GM18508 (cell line): Measurements from ENCODE around the gene SCGB2A2.

Source experiments
- ATAC-seq: cut with Tn5 transposase; IDR thresholded peaks from one replicate; pipeline ENCODE4 v1.9.1; 2021; ENCODE audit warnings: moderate number of reproducible peaks; ENCODE audit not compliant: insufficient read depth, unreplicated experiment

Gene SCGB2A2

DNA sequence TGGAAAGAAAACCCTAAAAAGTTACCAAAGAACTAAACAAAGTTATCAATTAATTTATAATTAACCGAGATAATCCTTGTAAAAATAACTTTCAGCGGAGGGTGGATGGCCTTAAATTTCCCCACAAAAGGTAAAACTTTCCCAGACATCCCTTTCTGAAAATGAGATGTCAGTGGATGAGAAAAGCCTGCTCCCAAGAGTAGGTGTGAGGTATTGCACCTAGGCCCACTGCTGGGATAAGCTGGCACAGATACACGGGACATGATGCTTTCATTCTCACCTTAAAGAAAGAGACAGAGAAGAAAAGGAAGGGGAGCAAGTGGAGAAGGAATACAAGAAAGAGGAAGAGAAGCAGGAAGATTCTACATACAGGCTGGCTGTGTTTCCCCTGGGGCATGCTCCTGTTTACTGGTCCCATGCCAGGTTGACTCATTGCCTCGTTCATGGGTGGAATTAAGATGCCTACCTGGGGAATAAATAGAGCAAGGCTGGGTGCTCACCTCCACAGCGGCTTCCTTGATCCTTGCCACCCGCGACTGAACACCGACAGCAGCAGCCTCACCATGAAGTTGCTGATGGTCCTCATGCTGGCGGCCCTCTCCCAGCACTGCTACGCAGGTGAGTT, at the start of gene SCGB2A2:
TSS of gene SCGB2A2 (plus strand) at position 505 of the 625 bp plus-strand sequence. CDS start at position 564, 59 bp downstream.
- ATAC-seq: no peak

GRCh38 chr11:62221498-62221897, 48.5 kb upstream of the SCGB2A2 start:
- ATAC-seq: no peak

- no peak for ATAC-seq
Observed at GRCh38 chr11:62223095-62223494, 46.9 kb upstream of the SCGB2A2 start.

DNA sequence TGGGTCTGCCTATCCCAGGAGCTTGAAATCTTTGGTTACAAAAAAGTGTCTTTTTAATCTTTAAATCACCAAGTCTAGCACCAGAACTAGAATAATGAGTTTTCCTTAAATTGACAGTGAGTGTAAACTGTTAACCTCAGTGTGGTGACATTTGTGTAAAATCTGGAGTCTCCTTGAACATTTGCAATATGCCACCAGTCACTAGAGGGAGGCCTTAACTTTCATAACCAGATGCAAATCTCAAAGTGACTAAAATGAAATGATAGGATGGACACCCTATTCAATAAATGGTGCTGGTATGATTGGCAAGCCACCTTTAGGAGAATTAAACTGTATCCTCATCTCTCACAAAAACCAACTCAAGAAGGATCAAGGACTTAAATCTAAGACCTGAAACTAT, 36.2 kb upstream of the SCGB2A2 start:
- no peak for ATAC-seq

- ATAC-seq: no peak
Observed at GRCh38 chr11:62236187-62236586, 33.8 kb upstream of the SCGB2A2 start.

DNA sequence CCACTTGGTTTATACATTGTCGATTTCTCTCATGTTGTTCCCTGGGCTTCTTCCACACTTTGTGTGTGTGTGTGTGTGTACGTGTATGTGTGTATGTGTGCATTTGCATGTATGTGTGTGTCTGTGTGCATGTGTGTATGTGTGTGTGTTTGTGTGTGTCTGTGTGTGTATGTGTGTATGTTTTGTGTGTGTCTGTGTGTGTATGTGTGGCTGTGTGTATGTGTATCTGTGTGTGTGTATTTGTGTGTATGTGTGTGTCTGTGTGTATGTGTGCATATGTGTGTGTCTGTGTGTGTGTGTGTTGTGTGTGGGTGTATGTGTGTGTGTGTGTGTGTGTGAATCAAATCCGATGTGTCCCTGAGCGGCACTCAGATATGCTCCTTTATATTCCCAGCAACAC, 32.5 kb upstream of the SCGB2A2 start:
- no peak for ATAC-seq

DNA sequence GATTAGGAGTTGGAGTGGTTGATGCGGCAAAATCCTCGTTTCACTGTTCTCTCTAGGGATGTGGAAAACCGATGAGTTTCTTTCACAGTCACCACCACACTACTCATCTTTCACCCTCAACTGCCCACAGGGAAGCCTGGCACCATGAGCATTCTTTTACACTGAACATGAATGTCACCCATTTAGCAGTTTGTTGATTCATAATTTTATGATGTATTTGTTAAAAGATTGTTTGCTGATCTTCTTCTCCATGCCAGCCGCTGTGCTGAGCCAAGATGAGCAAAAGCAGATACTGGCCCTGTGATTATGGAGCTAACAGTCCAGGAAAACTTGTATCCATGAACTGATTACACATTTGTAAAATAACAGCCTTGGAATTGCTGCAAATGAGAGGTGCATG, 31.8 kb upstream of the SCGB2A2 start:
- no peak for ATAC-seq

DNA sequence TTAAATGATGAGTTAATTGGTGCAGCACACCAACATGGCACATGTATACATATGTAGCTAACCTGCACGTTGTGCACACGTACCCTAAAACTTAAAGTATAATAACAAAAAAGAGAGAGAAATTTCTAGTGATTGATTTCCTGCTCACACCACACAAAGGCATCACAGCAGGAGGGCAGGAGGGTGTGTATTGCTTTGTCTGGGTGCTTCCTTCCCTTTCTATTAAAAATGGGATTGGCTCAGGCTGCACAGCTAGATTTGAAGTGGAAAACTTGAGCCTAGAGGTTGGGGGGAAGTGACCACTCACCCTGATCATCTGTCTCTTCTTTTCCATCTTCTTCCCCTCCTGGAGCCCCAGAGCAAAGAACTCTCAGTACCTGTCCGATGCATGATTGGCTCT, 28.9 kb upstream of the SCGB2A2 start:
- no peak for ATAC-seq

- ATAC-seq: no peak
Observed at GRCh38 chr11:62242021-62242420, 27.9 kb upstream of the SCGB2A2 start, which contains the start of gene SCGB1D2. Gene SCGB1D2 (plus strand): TSS chr11:62242239. CDS start chr11:62242308, 69 bp downstream.

GRCh38 chr11:62245271-62245753, 24.6 kb upstream of the SCGB2A2 start:
- no peak for ATAC-seq

DNA sequence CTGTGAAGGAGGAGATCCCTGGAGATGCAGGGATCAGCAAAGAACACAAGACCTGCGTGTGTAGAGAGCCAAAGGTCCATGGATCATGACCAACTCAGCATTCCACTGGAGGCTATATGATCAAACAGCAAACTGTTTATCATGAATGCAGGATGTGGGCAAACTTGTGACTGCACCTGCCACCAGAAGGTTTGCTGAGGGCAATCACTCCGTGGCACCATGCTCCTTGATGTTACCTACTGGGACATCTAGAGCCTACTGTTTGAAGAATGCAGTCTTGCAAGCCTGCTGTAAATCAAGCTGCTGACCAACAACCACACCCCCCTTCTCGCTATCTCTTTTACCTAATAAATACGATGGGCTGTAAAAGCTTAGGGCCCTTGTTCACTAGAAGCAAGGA, 18.3 kb upstream of the SCGB2A2 start:
- ATAC-seq: no peak

- no peak for ATAC-seq
Observed at GRCh38 chr11:62253999-62254542, 15.9 kb upstream of the SCGB2A2 start.

- no peak for ATAC-seq
Observed at GRCh38 chr11:62256281-62256680, 13.7 kb upstream of the SCGB2A2 start.

DNA sequence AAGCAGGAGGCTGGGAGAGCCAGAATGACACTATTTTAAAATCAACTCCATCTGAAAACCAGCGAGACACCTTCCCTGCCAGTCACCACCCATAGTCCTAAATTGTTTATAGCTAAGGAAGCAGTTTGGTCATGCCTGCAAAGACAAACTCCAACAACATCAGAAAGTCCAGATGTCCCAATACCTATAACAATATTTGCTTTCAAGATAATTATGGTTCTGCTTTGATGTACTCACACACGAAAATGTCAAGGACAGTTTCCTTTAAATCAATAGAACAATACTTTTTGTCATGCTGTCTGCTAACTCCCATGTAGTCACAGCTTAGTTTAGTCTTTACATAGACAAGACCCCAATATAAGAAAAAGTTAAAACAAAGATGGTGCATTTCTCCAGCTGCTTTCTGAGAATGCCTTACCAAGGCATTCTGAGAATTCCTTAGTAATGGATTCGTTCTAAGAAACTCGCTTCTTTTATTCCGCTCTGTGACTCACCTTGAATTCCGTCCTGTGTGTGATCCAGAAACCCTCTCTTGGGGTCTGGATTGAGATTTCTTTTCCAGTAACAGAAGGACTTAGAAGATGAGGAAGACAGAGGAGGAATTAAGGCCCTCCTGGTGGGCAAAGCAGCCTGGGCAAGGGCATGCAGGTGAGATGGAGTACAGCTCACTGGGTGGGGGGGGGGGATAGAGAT, 9.6 kb upstream of the SCGB2A2 start:
- ATAC-seq: no peak

DNA sequence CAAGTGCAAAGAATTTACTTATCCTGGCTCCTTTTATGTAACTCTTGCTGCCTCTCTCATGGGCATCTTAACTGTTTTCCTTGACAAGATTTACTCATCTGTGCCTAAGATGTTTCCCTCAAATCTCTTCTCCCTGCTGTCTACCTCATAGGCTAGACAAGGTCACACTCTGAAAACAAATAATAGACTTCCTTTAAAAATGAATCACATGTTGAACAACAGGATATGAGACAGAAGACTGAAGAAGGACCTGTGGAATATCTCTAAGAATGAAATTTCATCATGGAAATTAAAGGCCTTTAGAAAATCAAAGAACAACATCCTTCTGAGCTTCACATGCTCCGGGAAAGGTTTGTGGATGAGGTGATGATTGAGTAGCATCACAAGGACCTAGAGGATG, 6.0 kb upstream of the SCGB2A2 start:
- no peak for ATAC-seq

- no peak for ATAC-seq
Observed at GRCh38 chr11:62266558-62266957, 3.4 kb upstream of the SCGB2A2 start.

DNA sequence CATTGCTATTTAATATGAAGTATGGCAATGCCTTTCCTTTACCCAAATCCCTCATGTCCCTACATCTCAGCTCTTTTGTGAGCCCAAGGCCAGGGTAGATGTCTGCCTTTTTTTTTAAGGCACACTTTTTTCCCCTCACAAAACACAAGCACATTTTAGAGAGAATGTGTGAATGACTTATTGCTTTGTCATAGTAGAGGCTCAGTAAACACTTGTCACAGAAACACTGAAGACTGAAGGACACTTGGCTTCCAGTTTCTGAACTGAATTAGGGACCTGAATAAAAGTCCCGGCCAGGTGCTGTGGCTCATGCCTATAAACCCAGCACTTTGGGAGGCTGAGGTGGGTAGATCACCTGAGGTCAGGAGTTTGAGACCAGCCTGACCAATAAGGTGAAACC, 2.9 kb upstream of the SCGB2A2 start:
- no peak for ATAC-seq

GRCh38 chr11:62267576-62267975, 2.4 kb upstream of the SCGB2A2 start:
- ATAC-seq: no peak

- ATAC-seq: no peak
Observed at GRCh38 chr11:62273284-62273683, 3.3 kb downstream of the SCGB2A2 start.

- ATAC-seq: no peak
Observed at GRCh38 chr11:62273789-62274275, 3.9 kb downstream of the SCGB2A2 start.

GRCh38 chr11:62280452-62280851, 10.5 kb downstream of the SCGB2A2 start:
- no peak for ATAC-seq
